Activated CD8-positive, alpha-beta memory T cell treated with anti-CD3 and anti-CD28 coated beads for 36 hours (primary cell): Measurements from ENCODE around the gene ADNP. TPM values are rescaled to one million over a fixed set of nuclear protein-coding genes. Genes with fewer than 3 reads are reported as not detected.

Source experiments
- CTCF ChIA-PET: fragments of 350-600 bp; sonication (Branson Sonifier 250); formaldehyde crosslinking; loops from one replicate; lab custom pipeline; 2021; ENCODE audit warnings: antibody characterized with exemption; lab: Charles Lee
- POLR2A ChIA-PET: fragments of 350-600 bp; sonication (Branson Sonifier 250); formaldehyde crosslinking; loops from one replicate; lab custom pipeline; 2021; ENCODE audit warnings: antibody characterized with exemption; lab: Charles Lee
- total RNA-seq, 2 experiments: library from RNA; stranded (reverse); gene quantifications; one replicate each; pipeline ENCODE4 v1.2.3, GENCODE V29; 2021

Gene ADNP
- total RNA-seq, 2 experiments from 2014 or later, result 74.7 to 81.5 TPM

DNA sequence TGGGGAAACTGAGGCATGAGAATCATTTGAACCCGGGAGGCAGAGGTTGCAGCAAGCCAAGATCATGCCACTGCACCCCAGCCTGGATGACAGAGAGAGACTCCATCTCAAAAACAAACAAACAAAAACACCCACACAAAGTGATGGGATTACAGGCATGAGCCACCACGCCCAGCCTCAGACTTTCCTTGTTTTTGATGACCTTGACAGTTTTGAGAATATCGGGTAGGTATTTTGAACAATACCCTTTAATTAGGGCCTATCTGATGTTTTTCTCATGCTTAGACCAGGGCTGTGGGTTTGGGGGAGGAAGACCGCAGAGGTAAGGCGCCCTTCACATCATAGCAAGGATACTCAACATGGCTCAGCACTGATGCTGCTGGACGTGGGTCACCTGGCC, 63.4 kb downstream of the ADNP start:
- ChIA-PET CTCF (no interaction called here), POLR2A (no interaction called here)

DNA sequence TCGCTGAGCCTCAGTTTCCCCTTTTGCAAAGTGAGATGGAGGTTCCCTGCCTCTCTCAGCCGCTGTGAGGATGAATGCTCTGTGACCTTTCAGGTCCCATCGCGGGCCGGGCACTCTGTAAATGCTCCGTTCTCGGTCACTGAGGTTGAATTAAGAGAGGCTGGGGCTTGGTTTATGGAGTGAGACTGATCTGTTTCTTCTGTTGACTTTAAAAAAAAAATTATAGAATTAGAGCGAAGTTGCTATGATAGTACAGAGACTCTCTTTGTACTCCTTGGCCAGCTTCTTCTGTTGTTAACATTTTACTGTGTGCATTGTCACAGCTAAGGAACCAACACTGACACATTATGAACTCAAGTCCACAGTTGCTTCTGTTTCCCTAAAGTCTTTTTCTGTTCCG, 64.4 kb downstream of the ADNP start:
- ChIA-PET CTCF (interaction anchor here (0.6 kb wide), 1 partner anchor 120 kb away, joined by 3 read pairs; no protein-coding TSS in a partner anchor), POLR2A (no interaction called here)

DNA sequence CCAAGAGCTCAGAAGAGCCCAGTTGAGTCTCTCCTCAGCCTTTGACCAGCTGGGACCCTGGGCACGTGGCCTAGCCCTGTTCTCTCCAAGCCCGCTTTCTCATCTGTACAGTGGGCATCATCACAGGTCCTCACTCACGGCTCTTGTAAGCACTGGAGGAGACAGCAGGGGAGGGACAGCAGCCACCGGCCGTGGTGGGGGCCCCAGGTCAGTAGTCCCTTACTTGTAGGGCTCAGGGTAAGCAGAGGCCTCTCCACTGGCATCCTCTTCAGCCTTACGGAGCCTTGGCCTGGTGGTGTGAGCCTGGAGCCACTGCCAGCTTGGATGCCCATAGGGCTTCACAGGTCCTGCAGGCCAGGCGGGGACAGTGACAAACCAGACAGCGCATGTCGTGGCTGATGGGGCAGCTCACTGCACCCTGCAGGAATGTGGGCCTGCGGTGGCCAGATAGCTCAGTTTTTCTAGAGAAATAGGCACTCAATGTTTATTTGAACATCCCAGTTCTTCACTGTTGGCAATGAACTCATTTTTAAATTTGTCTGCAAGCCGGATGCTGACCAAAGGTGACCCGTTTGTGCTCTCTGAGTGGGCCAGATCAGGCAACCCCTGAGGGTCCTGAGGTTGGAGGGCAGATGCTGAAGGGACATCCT, 65.1 kb downstream of the ADNP start:
- CTCF ChIA-PET, result interaction anchor here (0.6 kb wide), 1 partner anchor 120 kb away, joined by 3 read pairs; no protein-coding TSS in a partner anchor
- POLR2A ChIA-PET, result interaction anchor here (1.3 kb wide), 1 partner anchor 25 kb away, joined by 3 read pairs; no protein-coding TSS in a partner anchor

DNA sequence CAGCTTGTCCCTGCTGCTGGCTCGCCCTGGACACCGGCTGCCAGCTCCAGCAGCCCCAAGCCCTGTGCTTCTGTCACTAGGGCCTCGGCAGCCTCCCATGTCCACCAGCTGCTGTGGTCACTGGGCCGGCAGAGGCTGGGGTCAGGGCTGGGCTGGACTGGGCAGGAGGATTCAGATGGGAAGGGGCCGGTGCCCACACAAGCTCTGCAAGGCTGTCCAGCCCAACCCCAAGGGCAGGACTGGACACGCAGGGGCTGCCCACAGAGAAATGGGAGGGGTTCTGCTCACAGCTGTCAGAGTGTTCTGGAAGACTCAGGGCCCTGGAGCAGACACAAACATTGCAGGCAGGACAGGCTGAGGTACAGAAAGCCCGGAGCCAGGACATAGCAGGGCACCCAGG, 65.6 kb downstream of the ADNP start:
- POLR2A ChIA-PET, result interaction anchor here (1.3 kb wide), 1 partner anchor 25 kb away, joined by 3 read pairs; no protein-coding TSS in a partner anchor
- CTCF ChIA-PET, result no interaction called here

DNA sequence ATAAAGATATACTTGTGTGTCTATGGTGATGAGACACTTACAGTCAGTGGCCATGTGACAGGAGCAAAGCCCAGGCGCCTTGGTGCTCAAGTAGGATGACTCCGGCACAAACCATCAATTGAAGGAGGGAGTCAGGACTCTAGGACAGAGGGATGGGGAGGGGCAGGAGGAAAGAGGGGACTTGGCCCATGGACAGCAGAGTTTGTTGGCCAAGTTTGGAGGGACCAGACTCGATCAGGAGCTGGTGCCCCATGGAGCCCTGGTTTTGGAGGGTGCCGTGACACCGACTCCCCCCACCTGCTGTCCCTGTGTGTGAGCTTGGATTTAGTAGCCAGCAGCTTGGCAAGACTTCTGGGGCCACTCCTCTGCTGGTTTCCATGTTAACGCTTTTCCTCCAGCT, 66.1 kb downstream of the ADNP start:
- ChIA-PET POLR2A (interaction anchor here (1.3 kb wide), 1 partner anchor 26 kb away, joined by 3 read pairs; no protein-coding TSS in a partner anchor), CTCF (no interaction called here)

DNA sequence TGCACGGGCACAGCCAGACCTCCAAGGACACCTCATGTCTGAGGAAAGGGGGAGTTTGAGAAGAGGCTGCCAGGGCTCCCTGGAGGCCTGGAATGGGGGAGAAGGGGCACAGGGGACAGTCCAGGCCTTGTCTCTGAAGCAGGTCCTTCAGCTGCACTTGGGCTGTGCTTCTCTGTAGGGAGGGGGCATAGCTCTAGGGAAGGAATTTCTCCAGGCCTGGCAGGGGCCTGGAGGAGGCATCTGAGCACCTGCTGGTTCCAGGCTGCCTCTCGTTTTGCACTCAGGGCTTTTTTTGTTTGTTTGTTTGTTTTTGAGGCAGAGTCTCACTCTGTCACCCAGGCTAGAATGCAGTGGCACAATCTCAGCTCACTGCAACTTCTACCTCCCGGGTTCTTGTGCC, 68.7 kb downstream of the ADNP start:
- POLR2A ChIA-PET, result no interaction called here
- CTCF ChIA-PET, result no interaction called here

DNA sequence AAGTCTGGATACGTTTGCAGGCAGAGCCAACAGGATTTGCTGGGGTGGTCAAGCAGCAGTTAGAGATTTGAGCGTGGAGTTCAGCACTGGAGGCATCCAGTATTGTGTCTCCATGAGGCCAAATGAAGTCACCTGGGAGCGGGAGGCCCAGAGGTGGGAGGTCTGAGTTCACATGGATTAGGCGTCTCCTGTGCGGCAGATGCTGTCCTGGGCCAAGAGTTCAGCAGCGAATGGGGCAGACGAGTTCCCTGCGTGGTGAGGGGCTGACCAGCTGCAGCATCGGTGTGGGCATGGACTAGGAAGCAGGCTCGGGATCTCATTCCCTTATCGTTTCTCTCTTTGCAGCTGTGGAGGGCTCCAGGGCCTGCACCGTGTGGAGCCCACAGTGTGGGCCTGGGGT, 70.2 kb downstream of the ADNP start:
- POLR2A ChIA-PET, result no interaction called here
- CTCF ChIA-PET, result interaction anchor here (0.7 kb wide), 1 partner anchor 463 kb away, joined by 3 read pairs; no protein-coding TSS in a partner anchor

DNA sequence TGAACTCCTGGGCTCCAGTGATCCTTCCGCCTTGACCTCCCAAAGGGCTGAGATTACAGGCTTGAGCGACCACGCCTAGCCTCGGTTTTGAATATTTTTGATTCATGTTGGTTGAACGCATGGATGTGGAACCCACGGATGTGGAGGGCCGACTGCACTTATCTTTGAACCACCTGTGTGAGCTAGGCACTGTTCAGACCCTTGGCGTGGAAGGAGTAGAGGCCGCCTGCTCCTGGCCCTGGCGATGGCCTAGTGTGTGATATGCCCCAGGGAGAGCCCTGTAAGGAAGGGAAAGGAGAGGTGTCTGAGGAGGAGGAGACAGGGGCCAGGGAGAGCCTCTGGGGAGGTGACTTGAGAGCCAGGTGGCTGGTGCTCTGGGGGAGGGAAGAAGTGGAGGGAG, 72.1 kb downstream of the ADNP start:
- CTCF ChIA-PET, result interaction anchor here (0.8 kb wide), 1 partner anchor 22 kb away, joined by 3 read pairs; no protein-coding TSS in a partner anchor
- POLR2A ChIA-PET, result no interaction called here

DNA sequence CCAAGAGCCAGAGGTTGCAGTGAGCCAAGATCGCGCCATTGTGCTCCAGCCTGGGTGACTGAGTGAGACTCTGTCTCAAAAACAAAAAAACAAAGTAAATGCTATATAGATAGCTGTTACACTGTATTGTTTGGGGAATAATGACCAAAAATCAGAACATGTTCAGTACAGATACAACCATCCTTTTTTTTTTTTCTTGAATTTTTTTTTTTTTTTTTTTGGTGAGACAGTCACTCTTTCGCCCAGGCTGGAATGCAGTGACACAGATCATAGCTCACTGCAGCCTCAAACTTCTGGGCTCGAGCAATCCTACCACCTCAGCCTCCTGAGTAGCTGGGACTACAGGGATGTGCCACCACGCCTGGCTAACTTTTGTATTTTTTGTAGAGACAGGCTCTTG, 72.7 kb downstream of the ADNP start:
- ChIA-PET POLR2A (no interaction called here), CTCF (interaction anchor here (0.6 to 1.1 kb wide), 3 partner anchors 23 to 633 kb away, joined by 3 read pairs; no protein-coding TSS in a partner anchor)

DNA sequence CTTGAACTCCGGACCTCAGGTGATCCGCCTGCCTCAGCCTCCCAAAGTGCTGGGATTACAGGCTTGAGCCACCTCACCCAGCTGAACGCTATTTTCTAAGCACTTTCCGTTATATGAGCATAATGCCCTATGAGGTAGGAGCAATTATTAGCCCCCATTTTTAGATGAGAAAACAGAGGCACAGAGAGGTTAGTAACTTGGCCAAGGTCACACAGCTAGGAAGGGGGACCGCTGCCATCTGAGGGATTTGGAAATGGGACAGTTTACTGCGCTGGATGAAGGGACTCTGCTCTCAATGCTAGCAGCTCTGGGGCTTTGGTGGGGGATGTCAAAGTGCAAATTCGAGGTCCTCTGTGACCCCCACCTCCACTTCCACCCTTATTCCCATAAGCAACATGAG, 73.9 kb downstream of the ADNP start:
- ChIA-PET CTCF (interaction anchor here (1.1 kb wide), 1 partner anchor 68 kb away, joined by 3 read pairs; no protein-coding TSS in a partner anchor), POLR2A (no interaction called here)

DNA sequence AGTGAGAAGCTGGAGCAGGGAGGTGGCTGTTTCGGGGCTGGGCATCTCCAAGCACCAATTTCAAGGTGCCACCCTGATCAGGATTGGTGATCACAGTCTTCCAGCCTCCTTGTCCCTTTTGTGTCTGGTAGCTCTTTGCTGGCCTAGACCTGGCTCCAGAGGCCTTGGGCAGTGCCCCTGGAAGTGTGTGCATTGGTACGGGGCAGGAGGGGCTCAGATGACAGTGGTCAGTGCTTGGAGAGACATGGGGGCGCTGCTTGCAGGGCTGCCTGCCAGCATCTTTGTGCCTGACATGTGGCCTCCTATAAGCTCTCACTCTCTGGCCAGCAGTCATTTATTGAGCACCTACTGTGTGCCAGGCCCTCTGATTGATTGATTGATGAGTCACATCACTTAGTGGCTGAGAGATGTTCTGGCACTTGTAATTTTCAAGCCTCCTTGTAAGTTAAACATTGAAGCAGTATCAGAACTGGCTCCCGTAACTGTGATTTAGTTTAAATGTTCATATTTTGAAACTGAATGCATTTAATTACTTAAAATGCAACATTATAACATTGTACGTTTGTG, 74.7 kb downstream of the ADNP start:
- POLR2A ChIA-PET, result no interaction called here
- CTCF ChIA-PET, result no interaction called here

DNA sequence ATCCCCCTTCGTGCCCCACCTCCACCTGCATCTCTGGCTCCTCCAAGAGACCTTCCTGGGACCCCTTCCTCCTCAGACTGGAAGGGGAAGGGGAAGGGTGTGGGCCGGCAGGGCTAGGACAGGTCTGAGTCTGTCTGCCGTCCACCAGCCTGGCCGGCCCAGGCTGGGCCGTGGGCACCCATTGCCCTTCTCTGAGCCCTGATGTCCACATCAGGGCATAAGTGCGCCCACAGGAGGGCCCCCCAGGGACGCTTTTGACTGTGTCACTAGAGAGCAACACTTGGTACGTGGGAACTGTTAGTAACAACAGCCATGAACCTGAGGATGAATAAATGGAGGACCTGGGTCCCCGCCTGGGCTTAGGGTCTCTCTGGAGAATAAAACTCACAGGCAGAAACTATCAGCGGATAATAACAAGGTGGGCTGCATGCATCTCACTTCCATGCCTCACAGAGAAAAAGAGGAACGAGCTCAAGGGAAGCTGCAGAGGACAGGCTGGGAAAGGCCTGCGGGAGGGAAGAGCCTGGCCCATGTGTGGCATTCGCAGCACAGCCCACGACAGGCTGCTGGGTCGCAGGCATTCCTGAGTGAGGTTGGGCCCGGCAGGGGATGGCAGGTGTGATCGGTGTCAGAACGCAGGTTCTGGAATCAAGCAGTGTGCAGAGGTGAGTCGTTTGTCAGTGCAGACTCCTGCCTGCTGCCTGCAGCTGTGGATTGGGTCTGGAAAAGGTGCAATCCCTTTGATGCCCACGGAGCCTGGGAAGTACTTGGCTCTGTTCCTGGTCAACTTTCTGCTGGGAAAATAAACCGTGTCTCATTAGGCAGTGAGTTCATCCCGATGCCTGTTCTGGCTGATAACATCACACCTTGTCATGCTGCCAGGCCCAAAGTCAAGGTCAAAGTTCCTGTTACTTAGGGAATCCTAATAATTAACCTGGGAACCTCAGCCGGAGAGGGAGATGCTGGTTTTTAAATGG, 75.5 kb downstream of the ADNP start:
- POLR2A ChIA-PET, result no interaction called here
- CTCF ChIA-PET, result no interaction called here

DNA sequence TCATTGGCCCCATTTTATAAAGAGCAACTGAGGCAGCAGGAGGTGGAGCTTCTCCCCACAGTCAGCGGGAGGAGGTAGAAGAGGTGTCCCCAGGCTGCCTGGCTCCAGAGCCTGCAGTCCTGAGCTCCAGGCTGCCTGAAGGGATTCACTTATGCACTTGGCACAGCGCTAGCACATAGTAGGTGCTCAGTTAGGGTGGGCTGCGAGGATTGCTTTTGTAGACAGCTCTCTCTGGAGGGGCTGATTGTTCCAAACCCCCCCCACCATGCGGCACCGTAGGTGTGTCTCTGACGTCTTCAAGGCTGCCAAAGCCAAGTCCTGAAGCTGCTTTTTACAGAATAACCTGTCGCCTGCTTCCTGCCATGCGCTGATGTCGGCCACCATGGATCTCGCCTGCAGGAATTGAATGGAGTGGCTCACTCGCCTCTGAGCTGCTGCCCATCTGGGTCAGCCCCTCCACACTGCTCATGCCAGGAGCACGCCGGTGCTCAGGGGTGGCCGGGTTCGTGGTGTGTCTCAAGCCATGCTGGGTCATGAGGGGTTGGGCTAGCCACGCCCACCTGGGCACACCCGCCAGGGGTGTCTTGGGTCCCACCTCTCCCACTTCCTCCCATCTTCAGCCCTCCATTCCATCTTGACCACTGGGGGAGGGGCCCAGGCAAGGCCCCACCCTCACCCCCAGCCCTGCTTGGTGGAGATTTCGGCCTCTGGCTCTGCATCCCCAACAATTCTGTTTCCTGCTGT, 76.6 kb downstream of the ADNP start:
- ChIA-PET POLR2A (no interaction called here), CTCF (no interaction called here)

DNA sequence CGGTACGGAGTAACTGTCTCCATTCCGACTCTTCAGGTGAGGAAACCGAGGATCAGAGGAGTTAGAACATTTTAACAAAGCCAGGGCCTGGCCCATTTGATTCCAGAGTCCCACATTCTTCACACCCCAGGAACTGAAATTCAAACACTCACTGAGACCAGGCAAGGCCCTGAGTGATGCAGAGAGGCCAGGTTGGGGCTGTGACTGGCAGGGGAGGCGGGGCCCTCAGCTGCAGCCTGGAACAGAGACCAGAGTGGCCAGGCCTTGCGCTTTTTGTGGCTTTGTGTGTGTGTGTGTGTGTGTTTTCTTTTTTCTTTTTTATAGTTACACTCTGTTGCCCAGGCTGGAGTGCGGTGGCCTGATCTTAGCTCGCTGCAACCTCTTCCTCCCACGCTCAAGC, 79.2 kb downstream of the ADNP start:
- ChIA-PET CTCF (no interaction called here), POLR2A (no interaction called here)

DNA sequence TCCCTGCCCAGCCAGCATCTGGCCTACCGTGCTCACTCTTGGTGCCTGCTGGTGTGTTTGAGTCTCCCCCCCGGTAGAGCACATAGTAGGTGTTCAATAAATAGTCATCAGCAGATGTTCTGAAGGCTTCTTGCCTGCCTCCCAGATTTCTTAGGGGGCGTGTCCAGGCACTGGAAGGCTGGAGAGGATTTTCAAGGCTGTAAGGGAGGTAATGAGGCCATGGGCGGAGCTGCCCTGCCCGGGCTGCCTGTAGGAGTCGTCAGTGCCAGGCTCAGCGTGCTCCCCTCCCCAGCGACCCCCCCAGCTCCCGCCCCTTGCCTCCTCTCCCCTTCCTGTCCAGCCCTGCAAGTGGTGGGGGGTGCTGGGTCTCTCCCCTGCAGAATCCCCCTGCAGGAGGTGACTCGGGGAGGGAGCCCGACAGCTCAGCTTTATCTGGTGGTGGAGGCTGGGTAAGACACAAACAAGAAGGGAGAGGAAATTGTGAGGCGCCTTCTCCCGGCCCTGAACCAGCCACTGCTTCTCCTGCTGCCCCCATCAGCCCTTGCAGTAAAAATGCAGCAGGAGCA, 80.4 kb downstream of the ADNP start:
- CTCF ChIA-PET, result interaction anchor here (0.8 kb wide), 1 partner anchor 56 kb away, joined by 3 read pairs; the partner anchor contains the start of gene BCAS4
- POLR2A ChIA-PET, result no interaction called here

DNA sequence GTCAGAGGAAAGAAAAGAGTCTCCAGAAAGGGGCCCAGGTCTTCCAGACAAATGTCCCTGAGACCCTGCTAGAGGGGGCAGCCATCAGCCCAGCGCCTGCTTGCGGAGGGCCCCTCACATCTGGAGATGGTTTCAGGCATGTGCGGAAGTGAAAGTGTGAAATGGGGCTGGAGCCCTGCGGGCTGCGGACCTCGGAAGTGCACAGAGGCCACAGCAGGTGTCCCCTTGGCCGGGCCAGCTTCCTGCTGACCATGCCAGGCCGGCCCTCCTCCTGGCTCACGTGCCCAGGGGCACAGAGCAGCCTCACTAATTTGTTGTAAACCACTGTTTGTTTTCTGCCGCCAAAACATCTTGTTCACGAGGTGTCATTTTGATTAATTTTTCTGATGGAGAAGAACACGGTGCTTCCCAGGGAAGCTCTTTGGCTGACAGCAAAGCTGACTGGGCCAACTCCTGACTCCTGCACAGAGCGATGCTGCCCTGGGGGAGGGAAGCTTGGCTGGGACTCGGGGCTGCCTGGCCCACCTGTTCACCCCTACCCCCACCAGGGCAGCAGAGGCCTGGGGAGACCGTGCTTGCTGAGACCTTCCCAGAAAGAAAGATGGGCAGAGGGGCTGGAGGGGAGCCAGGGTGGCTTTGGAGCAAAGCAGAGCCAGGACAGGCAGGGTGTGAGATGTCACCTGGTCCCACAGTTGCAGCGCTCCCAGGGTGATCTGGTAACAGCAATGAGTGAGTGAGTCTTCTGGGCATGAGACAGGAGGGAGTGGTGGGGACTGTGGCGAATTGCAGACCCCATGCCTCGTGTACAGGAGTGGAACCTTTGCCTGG, 82.2 kb downstream of the ADNP start:
- ChIA-PET POLR2A (no interaction called here), CTCF (interaction anchor here (0.6 kb wide), 1 partner anchor 55 kb away, joined by 5 read pairs; no protein-coding TSS in a partner anchor)

DNA sequence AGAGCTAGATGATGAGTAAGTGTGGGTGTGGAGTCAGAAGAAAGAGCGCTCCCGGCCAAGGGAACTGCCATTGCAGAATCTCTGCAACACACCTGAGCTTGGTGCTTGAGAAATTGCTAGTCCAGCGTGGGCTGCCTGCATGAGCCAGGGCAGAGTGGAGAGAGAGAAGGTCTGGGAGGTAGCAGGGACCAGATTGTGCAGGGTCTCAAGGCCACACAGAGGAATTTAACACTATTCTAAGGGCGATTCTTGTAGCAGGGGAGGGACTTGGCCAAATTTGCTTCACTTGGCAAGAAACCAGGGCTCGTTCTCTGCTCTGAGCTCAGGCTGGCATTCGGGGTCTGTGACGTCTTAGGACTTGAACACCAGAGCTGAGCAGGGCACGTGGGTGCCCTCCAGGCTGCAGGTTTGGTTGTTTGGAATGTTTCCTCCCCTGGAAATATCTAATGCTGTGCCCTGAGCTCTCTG, 82.9 kb downstream of the ADNP start:
- ChIA-PET POLR2A (interaction anchor here (0.6 kb wide), 1 partner anchor 50 kb away, joined by 3 read pairs; no protein-coding TSS in a partner anchor), CTCF (interaction anchor here (0.6 to 0.7 kb wide), 2 partner anchors 55 to 747 kb away, joined by 3 to 5 read pairs; no protein-coding TSS in a partner anchor)
